ENCODE measurements around the gene APBA2.
"Not testable (repeated sequence)": the region's sequence is repeated elsewhere in the genome, so short reads cannot be mapped to it uniquely, and the experiment has no call there.

APBA2 gene

GRCh38 chr15:29035336-29036285 is 149.8 kb downstream of the APBA2 start:
- no peak for TF ChIP-seq CTCF (IDR thresholded peaks at IDR 0.05; ENCODE audit: low read depth, low read length)
- no peak for DNase-seq (ENCODE audit: extremely low read depth, low read depth)

GRCh38 chr15:29037997-29038705 is 152.4 kb downstream of the APBA2 start:
- TF ChIP-seq CTCF (IDR thresholded peaks at IDR 0.05; ENCODE audit: low read depth, low read length), result no peak
- no peak for DNase-seq (ENCODE audit: extremely low read depth, low read depth)

GRCh38 chr15:29039466-29040369 is 153.9 kb downstream of the APBA2 start:
- TF ChIP-seq CTCF (IDR thresholded peaks at IDR 0.05; ENCODE audit: low read depth, low read length), result no peak
- DNase-seq (ENCODE audit: extremely low read depth, low read depth), result no peak

- no peak for TF ChIP-seq CTCF (IDR thresholded peaks at IDR 0.05; ENCODE audit: low read depth, low read length)
- no peak for DNase-seq (ENCODE audit: extremely low read depth, low read depth)
Measured at GRCh38 chr15:29040370-29040751, 154.6 kb downstream of the APBA2 start.

GRCh38 chr15:29043736-29044502 is 158.1 kb downstream of the APBA2 start:
- DNase-seq (ENCODE audit: extremely low read depth, low read depth), result no peak
- TF ChIP-seq CTCF (IDR thresholded peaks at IDR 0.05; ENCODE audit: low read depth, low read length), result no peak

- TF ChIP-seq CTCF (IDR thresholded peaks at IDR 0.05; ENCODE audit: low read depth, low read length), result no peak
- DNase-seq (ENCODE audit: extremely low read depth, low read depth), result no peak
Measured at GRCh38 chr15:29044503-29044901, 158.7 kb downstream of the APBA2 start.

GRCh38 chr15:29045161-29045560 is 159.4 kb downstream of the APBA2 start:
- not testable (repeated sequence) for DNase-seq (ENCODE audit: extremely low read depth, low read depth)

All from AG09319 (cell line).